Caki2 (cell line): ENCODE data around the gene TPRG1. TPM values are rescaled to one million over a fixed set of nuclear protein-coding genes. Genes with fewer than 3 reads are reported as not detected.

ENCODE experiments used
- DNase-seq: peaks from one replicate; pipeline ENCODE4 v3.0.0-alpha.2; 2015; ENCODE audit warnings: low read depth
- in situ Hi-C: cut with HindIII; loops from 2 replicates; pipeline ENCODE4 v1.10.0; 2016; ENCODE audit warnings: low sequenced_read_pairs, low pct_unique_long_range_greater_than_20kb, mixed read lengths
- total RNA-seq: library from RNA; depleted of rRNA; stranded (reverse); fragments of >200 nt; shearing (Covaris generic); gene quantifications from 2 replicates; pipeline ENCODE4 v1.2.3, GENCODE V29; 2014; ENCODE audit warnings: low replicate concordance

The TPRG1 gene
- total RNA-seq, 1 experiment from 2014 or later, result 0.20 TPM

GRCh38 chr3:189210251-189210770 is 38.5 kb downstream of the TPRG1 start:
- no peak for DNase-seq
- in situ Hi-C loops, result no loop called here

GRCh38 chr3:189212681-189213080 is 40.9 kb downstream of the TPRG1 start:
- DNase-seq, result no peak
- in situ Hi-C loops, result no loop called here

GRCh38 chr3:189214651-189215050 is 42.9 kb downstream of the TPRG1 start:
- no peak for DNase-seq
- in situ Hi-C loops, result no loop called here

GRCh38 chr3:189222927-189223636 is 51.3 kb downstream of the TPRG1 start:
- in situ Hi-C loops, result no loop called here
- peak; percentile 37 for DNase-seq

- DNase-seq, result no peak
- in situ Hi-C loops, result no loop called here
Measured at GRCh38 chr3:189225431-189225830, 53.7 kb downstream of the TPRG1 start.

GRCh38 chr3:189227249-189227648 is 55.5 kb downstream of the TPRG1 start:
- DNase-seq, result no peak
- in situ Hi-C loops, result no loop called here

- in situ Hi-C loops, result no loop called here
- DNase-seq, result no peak
Measured at GRCh38 chr3:189229196-189229828, 57.5 kb downstream of the TPRG1 start.

GRCh38 chr3:189232790-189233189 is 61.0 kb downstream of the TPRG1 start:
- in situ Hi-C loops, result no loop called here
- no peak for DNase-seq

- in situ Hi-C loops, result no loop called here
- DNase-seq, result peak; percentile 55
Measured at GRCh38 chr3:189233225-189233858, 61.6 kb downstream of the TPRG1 start.

GRCh38 chr3:189235214-189235613 is 63.4 kb downstream of the TPRG1 start:
- DNase-seq, result no peak
- in situ Hi-C loops, result no loop called here

GRCh38 chr3:189236352-189236751 is 64.6 kb downstream of the TPRG1 start:
- in situ Hi-C loops, result no loop called here
- no peak for DNase-seq

- DNase-seq, result no peak
- in situ Hi-C loops, result no loop called here
Measured at GRCh38 chr3:189237526-189237925, 65.8 kb downstream of the TPRG1 start.

GRCh38 chr3:189238071-189238470 is 66.3 kb downstream of the TPRG1 start:
- in situ Hi-C loops, result no loop called here

GRCh38 chr3:189239616-189240015 is 67.8 kb downstream of the TPRG1 start:
- in situ Hi-C loops, result no loop called here
- DNase-seq, result no peak

More at GRCh38 chr3:189238071-189238470, 66.3 kb downstream of the TPRG1 start:
- no peak for DNase-seq

GRCh38 chr3:189249987-189250386 is 78.2 kb downstream of the TPRG1 start:
- in situ Hi-C loops, result no loop called here
- DNase-seq, result no peak

- in situ Hi-C loops, result no loop called here
- DNase-seq, result no peak
Measured at GRCh38 chr3:189258261-189258660, 86.5 kb downstream of the TPRG1 start.

GRCh38 chr3:189260556-189261493 is 89.1 kb downstream of the TPRG1 start:
- in situ Hi-C loops, result no loop called here
- peak; percentile 22 for DNase-seq

GRCh38 chr3:189262746-189263145 is 91.0 kb downstream of the TPRG1 start:
- DNase-seq, result no peak
- in situ Hi-C loops, result no loop called here
